ENCODE measurements around the gene NCAPH2. TPM values are rescaled to one million over a fixed set of nuclear protein-coding genes. Genes with fewer than 3 reads are reported as not detected.

The NCAPH2 gene
- total and polyA plus RNA-seq, 2 of the 8 experiments (the other 6 are each of a cell fraction or from before 2014, with no cell fraction given): 62.2 to 81.6 TPM

GRCh38 chr22:50482107-50483074 is 25.6 kb upstream of the NCAPH2 start:
- H2BK12ac ChIP-seq (ENCODE audit: low read depth, low read length): 0 out of 2 replicates have a peak overlapping the region, but pooled peaks have one; percentile 81
- peaks cover 1 to 22% (median 13%) of the 10 kb centered on the region in 4 experiments; a peak in 6 of 7 replicates for H3K27me3 ChIP-seq (replicated peaks in 1 of 4; ENCODE audit: control insufficient read depth in 3 of 4, extremely low read depth in 1 of 4, insufficient read depth in 3 of 4, low read length in 3 of 4)
- H3K56ac ChIP-seq (replicated peaks; ENCODE audit: insufficient read length, low read depth, low read length): no peak overlapping the region
- H2AFZ ChIP-seq (ENCODE audit: low read length): no peak overlapping the region
- H2BK20ac ChIP-seq (ENCODE audit: low read length): no peak overlapping the region
- H3K79me2 ChIP-seq (ENCODE audit: control insufficient read depth in 1 of 2, insufficient read depth in 2 of 2, low read length in 2 of 2): no peaks in the 10 kb centered on the region
- peaks cover 4% of the 10 kb centered on the region; the same call in 1 of the 2 replicates for H3K23me2 ChIP-seq (ENCODE audit: low read depth, low read length)
- H4K20me1 ChIP-seq (replicated peaks in 1 of 2; ENCODE audit: control insufficient read depth in 1 of 2, insufficient read depth in 2 of 2, low read length in 2 of 2): peaks cover 0 to 3% of the 10 kb centered on the region in 2 experiments
- peak overlapping the region; percentile 74 for H4K91ac ChIP-seq (replicated peaks; ENCODE audit: insufficient read length, low read length)
- FAIRE-seq (no peak), DNase-seq (ENCODE audit: low read depth in 1 of 2, low spot score in 2 of 2) (peak in 1 of 2 experiments; percentile 74)
- no peak overlapping the region for H2BK15ac ChIP-seq (ENCODE audit: low read length)
- H3K4me3 ChIP-seq (ENCODE audit: extremely low read depth in 1 of 4, insufficient read depth in 2 of 4, low read depth in 3 of 4, low read length in 4 of 4): peak overlapping the region; percentile 50 to 74 (median 58)
- WGBS, 2 experiments (ENCODE audit: extremely low coverage in 1 of 2, insufficient coverage in 1 of 2, insufficient read length in 1 of 2, insufficient replicate concordance in 2 of 2, low coverage in 1 of 2, low lambda C conversion rate in 2 of 2, missing lambda C conversion rate in 1 of 2): 74% methylated on average over 22 of the region's 35 CpGs; no CpG with 5 or more reads in 1 of the 2 experiments
- no peak overlapping the region for H2BK120ac ChIP-seq (replicated peaks; ENCODE audit: low read depth, low read length)
- no peak overlapping the region; the same call in 1 of the 2 replicates for H3K18ac ChIP-seq (ENCODE audit: extremely low read depth, low read length)
- no peak overlapping the region for H3K23ac ChIP-seq (ENCODE audit: insufficient read length)
- POLR2A ChIA-PET (ENCODE audit: partially characterized antibody): interaction anchor here (0.8 to 4.8 kb wide), 14 partner anchors 9 to 44 kb away, joined by 3 to 21 read pairs (median 4); partner anchors contain the start of genes LMF2, NCAPH2 and SCO2
- CTCF ChIA-PET (ENCODE audit: partially characterized antibody): interaction anchor here (0.6 to 5.6 kb wide), 8 partner anchors 9 to 214 kb away, joined by 3 to 54 read pairs (median 4); partner anchors contain the start of gene SCO2
- H2AK5ac ChIP-seq (ENCODE audit: low read depth, low read length): no peak overlapping the region
- H3K14ac ChIP-seq (ENCODE audit: insufficient read length): no peak overlapping the region
- H3K4ac ChIP-seq (replicated peaks; ENCODE audit: insufficient read length, low read depth, low read length): peak overlapping the region; percentile 53
- H3K9ac ChIP-seq (replicated peaks in 1 of 4; ENCODE audit: extremely low read depth in 1 of 4, low read depth in 3 of 4, low read length in 3 of 4): peak overlapping the region in 3 of 4 experiments; percentile 44 to 69 (median 52); a peak in 5 of 7 replicates
- 0 out of 8 replicates have a peak, but pooled peaks cover 0 to 2% (median 0%) of the 10 kb centered on the region in 4 experiments for H3K36me3 ChIP-seq (ENCODE audit: control insufficient read depth in 2 of 4, insufficient read depth in 4 of 4, low read length in 3 of 4)
- H2BK5ac ChIP-seq (ENCODE audit: low read depth, low read length): peak overlapping the region; percentile 44; the same call in 1 of the 2 replicates
- H4K8ac ChIP-seq (ENCODE audit: extremely low read depth, insufficient read depth, low read length): peak overlapping the region; percentile 62; the same call in 1 of the 2 replicates
- no peak overlapping the region for H3K27ac ChIP-seq (ENCODE audit: low read depth, low read length)
- peak overlapping the region; percentile 44 to 74; a peak in 3 of 4 replicates for H3K4me2 ChIP-seq (ENCODE audit: insufficient read depth in 1 of 2, low read depth in 2 of 2, low read length in 2 of 2)
- H4K5ac ChIP-seq (ENCODE audit: insufficient read length, low read depth, low read length): no peak overlapping the region
- H3K79me1 ChIP-seq (ENCODE audit: low read depth, low read length): no peaks in the 10 kb centered on the region
- H3K9me3 ChIP-seq (ENCODE audit: insufficient read depth in 2 of 2, low read depth in 1 of 2, low read length in 1 of 2): no peaks in the 10 kb centered on the region
- peaks cover 0 to 5% (median 0%) of the 10 kb centered on the region in 4 experiments; a peak in 3 of 7 replicates for H3K4me1 ChIP-seq (replicated peaks in 1 of 4; ENCODE audit: control insufficient read depth in 3 of 4, insufficient read depth in 4 of 4, low read length in 3 of 4)
- no peak; the same call in 1 of the 2 replicates for TF ChIP-seq PHF8 (conservative IDR thresholded peaks at IDR 0.05; ENCODE audit: low read depth, low read length)
- TF ChIP-seq HDAC2 (IDR thresholded peaks at IDR 0.05; ENCODE audit: borderline replicate concordance in 1 of 2, low read depth in 2 of 2, low read length in 2 of 2): 0 out of 4 replicates have a peak, but pooled peaks of 1 of the 2 experiments have one; percentile 38
- TF ChIP-seq YY1 (IDR thresholded peaks at IDR 0.05; ENCODE audit: low read depth, low read length): no peak
- no peak for TF ChIP-seq SRF (IDR thresholded peaks at IDR 0.05; ENCODE audit: low read depth, low read length)
- TF ChIP-seq KDM4A (IDR thresholded peaks at IDR 0.05; ENCODE audit: low read depth, low read length, severe bottlenecking): peak; percentile 0
- no peak for TF ChIP-seq ATF3 (IDR thresholded peaks at IDR 0.05; ENCODE audit: insufficient read depth, low read depth, low read length)
- no peak for TF ChIP-seq JUND (IDR thresholded peaks at IDR 0.05; ENCODE audit: low read length)

Measured in H1 (cell line).